K562 (cell line): ENCODE results near the gene GPR25. TPM values are rescaled to one million over a fixed set of nuclear protein-coding genes. Genes with fewer than 3 reads are reported as not detected.

Experiments
- ATAC-seq: fragments of 200-7000 bp; cut with Tn5 transposase; 3 replicates; pipeline ENCODE4 v1.9.1; 2020; ENCODE audit warnings: moderate library complexity
- BruUV-seq: library from RNA; stranded (reverse); fragments of 400-500 nt; replicated peaks from 2 replicates; lab custom pipeline; 2021; lab: Mats Ljungman, UMichigan
- CTCF ChIA-PET: fragments of 300-600 bp; formaldehyde crosslinking; extraction: SDS; loops from one replicate; lab custom pipeline; 2021; ENCODE audit warnings: low intra/inter-chr PET ratio; lab: Yijun Ruan, JAX
- POLR2A ChIA-PET: fragments of 300-600, 350-650 bp; sonication (Branson Sonifier 250); formaldehyde crosslinking; extraction: SDS; loops from one replicate; lab custom pipeline; 2021; ENCODE audit warnings: antibody characterized with exemption, inconsistent platforms; lab: Yijun Ruan, JAX
- DNase-seq, 4 experiments: peaks; one replicate each; pipeline versions ENCODE4 v3.0.0 to v3.0.0-alpha.2; 2011 to 2018; ENCODE audit warnings: low spot score in 3 of 4, mixed read lengths in 3 of 4; ENCODE audit errors: extremely low read depth in 1 of 4
- FAIRE-seq: peaks from 2 replicates; lab custom pipeline; 2011; peaks lifted over from hg19 to GRCh38; lab: Jason Lieb, UNC
- H2AFZ ChIP-seq: 2 replicates; pipeline ENCODE4 v1.6.0; 2011; ENCODE audit warnings: low read depth, low read length, control low read depth, inconsistent platforms
- H3K27ac ChIP-seq: fragments of 200-600 bp; 3 replicates; pipeline ENCODE4 v1.8.0; 2011; ENCODE audit warnings: low read depth, mild to moderate bottlenecking, control low read depth, inconsistent platforms, low read length, moderate library complexity, mixed read lengths; ENCODE audit errors: extremely low read depth
- H3K27me3 ChIP-seq, 2 experiments: fragments of 300-600 bp in 1 of 2; 2 replicates in 1 of 2; 3 replicates in 1 of 2; pipeline versions ENCODE4 v1.6.0 to v1.8.0; 2011; ENCODE audit warnings: inconsistent platforms in 2 of 2, low read length in 2 of 2, mild to moderate bottlenecking in 1 of 2, mixed read lengths in 1 of 2, moderate library complexity in 1 of 2; ENCODE audit not compliant: control insufficient read depth in 2 of 2, insufficient read depth in 2 of 2
- H3K36me3 ChIP-seq: fragments of 300-600 bp; 3 replicates; pipeline ENCODE4 v1.8.0; 2011; ENCODE audit warnings: mild to moderate bottlenecking, low read length, inconsistent platforms; ENCODE audit not compliant: control insufficient read depth, insufficient read depth
- H3K4me1 ChIP-seq, 2 experiments: fragments of 200-600 bp in 1 of 2; replicated peaks in 1 of 2; 2 replicates in 1 of 2; 3 replicates in 1 of 2; pipeline versions ENCODE4 v1.5.1 to v1.8.0; 2011; ENCODE audit warnings: inconsistent platforms in 2 of 2, low read length in 2 of 2, mild to moderate bottlenecking in 1 of 2, mixed read lengths in 1 of 2, moderate library complexity in 1 of 2; ENCODE audit not compliant: control insufficient read depth in 2 of 2, insufficient read depth in 2 of 2
- H3K4me2 ChIP-seq: 2 replicates; pipeline ENCODE4 v1.6.1; 2011; ENCODE audit warnings: low read length, control low read depth, inconsistent platforms, mixed read lengths; ENCODE audit not compliant: insufficient read depth
- H3K4me3 ChIP-seq: fragments of 200-600 bp; sonication (generic), shearing (Covaris generic); 2 replicates; pipeline ENCODE4 v1.5.1; 2016; ENCODE audit warnings: control low read depth, inconsistent platforms
- H3K79me2 ChIP-seq: fragments of 200-600 bp; 3 replicates; pipeline ENCODE4 v1.8.0; 2011; ENCODE audit warnings: low read length, inconsistent platforms; ENCODE audit not compliant: control insufficient read depth, insufficient read depth
- H3K9ac ChIP-seq, 2 experiments: 2 replicates each; pipeline versions ENCODE4 v1.6.0 to v1.6.1; 2011; ENCODE audit warnings: low read depth in 2 of 2, low read length in 2 of 2, control low read depth in 1 of 2, inconsistent platforms in 1 of 2, mild to moderate bottlenecking in 1 of 2, mixed read lengths in 1 of 2; ENCODE audit not compliant: insufficient read depth in 1 of 2
- H3K9me1 ChIP-seq: one replicate; pipeline ENCODE4 v1.6.0; 2011; ENCODE audit warnings: inconsistent platforms, mild to moderate bottlenecking, low read length, moderate library complexity; ENCODE audit not compliant: control insufficient read depth, insufficient read depth
- H3K9me3 ChIP-seq: replicated peaks from 2 replicates; pipeline ENCODE4 v1.5.1; 2011; ENCODE audit warnings: low read depth, low read length, inconsistent platforms; ENCODE audit not compliant: control insufficient read depth, insufficient read depth
- H4K20me1 ChIP-seq: replicated peaks from 2 replicates; pipeline ENCODE4 v1.6.1; 2011; ENCODE audit warnings: low read length, inconsistent platforms, mixed read lengths; ENCODE audit not compliant: control insufficient read depth, insufficient read depth
- NCOA1 ChIP-seq: fragments of 450-650 bp; IDR thresholded peaks from 2 replicates; pipeline ENCODE4 v1.6.1; 2016; ENCODE audit warnings: low read depth
- POLR3A ChIP-seq: IDR thresholded peaks from 2 replicates; pipeline ENCODE4 v1.6.1; 2011; ENCODE audit warnings: borderline replicate concordance, mild to moderate bottlenecking, moderate library complexity; ENCODE audit not compliant: insufficient read length, insufficient read depth; ENCODE audit errors: extremely low read depth
- SPI1 ChIP-seq: IDR thresholded peaks from 2 replicates; pipeline ENCODE4 v1.6.1; 2011; ENCODE audit warnings: low read depth, low read length, control low read depth, borderline replicate concordance
- ZNF197 ChIP-seq: fragments of 200-800 bp; sonication (Bioruptor generic); IDR thresholded peaks from 2 replicates; pipeline ENCODE4 v1.6.1; 2016; ENCODE audit warnings: low read depth, missing genetic modification characterization, missing compliant biosample characterization
- WGBS: fragments of 100-300 bp; shearing (Covaris generic); methylation state at CpG from one replicate; pipeline ENCODE4 v1.1.6; 2016; ENCODE audit warnings: low coverage, mixed read lengths; ENCODE audit not compliant: insufficient coverage; ENCODE audit errors: missing lambda C conversion rate; 5-methylcytosine and 5-hydroxymethylcytosine counted together
- in situ Hi-C: fragments of 300-500 bp; cut with MboI; formaldehyde crosslinking; loops from 4 replicates; pipeline ENCODE4 v1.15.0; 2018; ENCODE audit warnings: inconsistent platforms, mixed read lengths
- intact Hi-C: fragments of 100-400 bp; cut with micrococcal nuclease; formaldehyde crosslinking; loops from 2 replicates; pipeline ENCODE4 v1.14.2; 2022
- polyA plus RNA-seq, 8 experiments: library from polyadenylated mRNA; depleted of rRNA in 4 of 8; stranded (reverse) in 5 of 8; unstranded in 3 of 8; fragments of >200 nt; fragmentation: Nextera tagmentation in 2 of 8; fragmentation: Illumina TruSeq in 1 of 8; extraction: Ambion mirVana in 2 of 8; extraction: Trizol in 1 of 8; gene quantifications; 2 replicates each; pipeline versions ENCODE4 v1.2.1 to v1.2.3, GENCODE V29; 2011 to 2014; ENCODE audit warnings: inconsistent platforms in 1 of 8, missing spikeins in 1 of 8
- total RNA-seq, 7 experiments: library from RNA; depleted of rRNA in 6 of 7; stranded (reverse); fragments of >200 nt in 6 of 7; fragmentation: Illumina TruSeq in 2 of 7; extraction: Trizol in 2 of 7; gene quantifications; 2 replicates each; pipeline versions ENCODE4 v1.2.1 to v1.2.3, GENCODE V29; 2011 to 2021; ENCODE audit warnings: low replicate concordance in 1 of 7

Gene GPR25
- total and polyA plus RNA-seq, 9 of the 15 experiments (the other 6 are each of a cell fraction or from before 2014, with no cell fraction given), result not detected

DNA sequence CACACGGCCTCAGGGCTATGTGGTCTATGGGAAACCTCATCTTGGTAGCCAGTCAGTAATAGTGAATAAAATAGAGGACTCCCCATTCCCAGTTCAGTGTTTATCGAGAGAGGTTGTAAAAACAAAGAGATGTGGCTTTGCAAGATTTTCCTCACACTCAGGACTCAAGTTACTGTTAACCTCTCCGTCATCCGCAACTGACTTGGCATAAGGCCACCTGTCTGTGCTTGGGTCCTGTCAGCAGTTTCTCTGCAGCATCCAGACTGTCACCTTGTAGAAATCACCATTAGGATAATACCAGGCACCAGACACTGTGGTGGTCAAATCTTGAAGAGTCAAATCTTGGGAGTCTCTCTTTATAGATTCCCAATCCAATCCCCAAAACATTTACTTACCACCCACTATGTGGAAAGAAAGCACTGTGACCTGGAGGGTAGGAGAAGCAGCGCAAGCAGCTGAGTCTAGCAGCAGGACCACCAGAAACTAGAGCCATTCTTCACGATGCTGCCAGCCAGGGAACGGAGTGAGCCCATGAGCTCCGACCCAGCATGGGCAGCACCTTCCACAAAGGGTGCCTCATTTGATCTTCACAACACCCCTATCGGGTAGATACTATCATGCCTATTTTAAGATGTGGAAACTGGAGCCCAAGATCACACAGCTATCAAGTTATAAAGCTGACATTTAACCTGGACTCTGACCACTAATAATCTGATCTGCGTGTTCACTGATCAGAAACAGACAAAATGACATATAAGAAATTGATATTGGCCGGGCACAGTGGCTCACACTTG, 5.6 kb upstream of the GPR25 start:
- no peak overlapping the region for H3K4me3 ChIP-seq
- no peaks in the 10 kb centered on the region for H3K9me1 ChIP-seq
- CTCF ChIA-PET, result no interaction called here
- H3K4me1 ChIP-seq, result no peaks in the 10 kb centered on the region
- no peaks in the 10 kb centered on the region for H3K9me3 ChIP-seq
- WGBS, result 2% methylated on average over 11 of the region's 11 CpGs
- H3K36me3 ChIP-seq, result no peaks in the 10 kb centered on the region
- POLR2A ChIA-PET, result interaction anchor here (1.7 kb wide), 1 partner anchor 8 kb away, joined by 4 read pairs; no protein-coding TSS in a partner anchor
- peaks cover 32 to 43% of the 10 kb centered on the region in 2 experiments for H3K27me3 ChIP-seq
- ATAC-seq (no peak), DNase-seq (no peak), FAIRE-seq (peak; percentile 26)
- no peaks in the 10 kb centered on the region for H3K79me2 ChIP-seq
- 0 out of 2 replicates have a peak, but pooled peaks cover 7% of the 10 kb centered on the region for H4K20me1 ChIP-seq
- H3K4me2 ChIP-seq, result no peak overlapping the region
- H3K27ac ChIP-seq, result no peak overlapping the region
- TF ChIP-seq NCOA1 (no peak), POLR3A (no peak)
- no TSS peak for BruUV-seq
- 0 out of 4 replicates have a peak overlapping the region, but pooled peaks of 1 of the 2 experiments have one; percentile 4 for H3K9ac ChIP-seq
- in situ Hi-C loops, result no loop called here
- no peak overlapping the region for H2AFZ ChIP-seq
- intact Hi-C loops, result no loop called here

DNA sequence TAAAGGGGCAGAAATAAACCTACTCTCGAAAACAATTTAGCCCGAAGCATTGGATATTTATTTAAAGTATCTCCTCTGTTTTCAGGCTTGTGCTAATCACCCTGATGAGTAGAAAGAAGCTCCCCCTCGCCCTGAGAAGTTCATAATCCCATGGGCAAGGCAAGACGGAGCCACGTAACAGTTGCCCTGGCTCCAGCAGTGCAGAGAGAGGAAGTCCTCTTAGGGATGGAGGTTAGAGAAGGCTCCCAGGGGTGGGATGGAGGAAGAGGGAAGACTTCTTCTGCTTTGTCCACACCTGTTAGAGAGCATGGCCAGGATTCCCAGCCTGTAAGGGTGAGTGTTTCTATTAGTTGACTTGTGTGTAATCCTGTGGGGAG, 3.4 kb upstream of the GPR25 start:
- Histone ChIP-seq H3K27me3 (peaks cover 52 to 64% of the 10 kb centered on the region in 2 experiments), H3K9me3 (no peaks in the 10 kb centered on the region), H3K36me3 (no peaks in the 10 kb centered on the region), H3K4me3 (no peak overlapping the region), H3K9ac (no peak overlapping the region), H3K27ac (no peak overlapping the region), H4K20me1 (0 out of 2 replicates have a peak, but pooled peaks cover 7% of the 10 kb centered on the region), H3K4me1 (peaks cover 0 to 14% of the 10 kb centered on the region in 2 experiments; a peak in 1 of 5 replicates), H2AFZ (no peak overlapping the region), H3K9me1 (no peaks in the 10 kb centered on the region), H3K4me2 (no peak overlapping the region), H3K79me2 (no peaks in the 10 kb centered on the region)
- no TSS peak for BruUV-seq
- DNase-seq, result no peak
- peak; percentile 52 for FAIRE-seq
- 5% methylated on average over 5 of the region's 5 CpGs for WGBS
- ChIA-PET CTCF (interaction anchor here (0.7 kb wide), 1 partner anchor 589 kb away, joined by 3 read pairs; no protein-coding TSS in a partner anchor), POLR2A (interaction anchor here (2.1 kb wide), 1 partner anchor 10 kb away, joined by 8 read pairs; no protein-coding TSS in a partner anchor)
- intact Hi-C loops, result no loop called here
- ATAC-seq, result peak; percentile 34; the same call in 2 of the 3 replicates
- TF ChIP-seq SPI1 (peak; percentile 54; the same call in 1 of the 2 replicates), ZNF197 (CRISPR knock-in tag) (no peak)
- in situ Hi-C loops, result no loop called here
